Upper lobe of right lung (tissue), 1 donor: ENCODE results near the gene ECEL1. TPM values are rescaled to one million over a fixed set of nuclear protein-coding genes. Genes with fewer than 3 reads are reported as not detected.

Experiments used
- ATAC-seq: fragments of 200-7000 bp; cut with Tn5 transposase; one replicate; pipeline ENCODE4 v1.9.1; 2020; ENCODE audit warnings: mild to moderate bottlenecking, moderate library complexity
- DNase-seq: peaks from one replicate; pipeline ENCODE4 v3.0.0-alpha.2; 2020
- H3K27ac ChIP-seq: fragments of 200-600 bp; one replicate; pipeline ENCODE4 v1.8.0; 2022
- H3K27me3 ChIP-seq: fragments of 200-600 bp; one replicate; pipeline ENCODE4 v1.8.0; 2022; ENCODE audit warnings: mild to moderate bottlenecking
- H3K36me3 ChIP-seq: fragments of 200-600 bp; one replicate; pipeline ENCODE4 v1.8.0; 2022
- H3K4me1 ChIP-seq: fragments of 200-600 bp; one replicate; pipeline ENCODE4 v1.8.0; 2022
- H3K4me3 ChIP-seq: fragments of 200-600 bp; one replicate; pipeline ENCODE4 v1.8.0; 2022; ENCODE audit warnings: mild to moderate bottlenecking
- H3K9me3 ChIP-seq: fragments of 200-600 bp; one replicate; pipeline ENCODE4 v1.8.0; 2022
- CTCF ChIP-seq: fragments of 200-600 bp; IDR thresholded peaks from one replicate; pipeline ENCODE4 v1.8.0; 2022; ENCODE audit warnings: antibody characterized with exemption
- intact Hi-C: fragments of 100-400 bp; cut with DNase I; formaldehyde crosslinking; loops from one replicate; pipeline ENCODE4 v1.11.0; 2022
- total RNA-seq: library from RNA; stranded (reverse); fragmentation: NEBNext Ultra II Directional; extraction: Animal tissue kit (Norgen Biotek cat#: 25700); gene quantifications from one replicate; pipeline ENCODE4 v1.2.1, GENCODE V29; 2021
- donor health status: DM: no; HTN: yes; CAD: no; lungs with severe emphysema.

Gene ECEL1
- total RNA-seq, 1 donor from 2014 or later: not detected

- ATAC-seq (no peak), DNase-seq (no peak)
- H3K9me3 ChIP-seq: no peaks in the 10 kb centered on the region
- H3K4me3 ChIP-seq: no peak overlapping the region
- no peak for TF ChIP-seq CTCF
- no peak overlapping the region for H3K27ac ChIP-seq
- peaks cover 44% of the 10 kb centered on the region for H3K27me3 ChIP-seq
- H3K36me3 ChIP-seq: no peaks in the 10 kb centered on the region
- peaks cover 9% of the 10 kb centered on the region for H3K4me1 ChIP-seq
- intact Hi-C loops: no loop called here
These were observed 14.9 kb upstream of the ECEL1 start for GRCh38 chr2:232502511-232502910.

GRCh38 chr2:232501794-232502390 is 14.3 kb upstream of the ECEL1 start:
- no peaks in the 10 kb centered on the region for H3K36me3 ChIP-seq
- intact Hi-C loops: no loop called here
- no peak overlapping the region for H3K4me3 ChIP-seq
- DNase-seq (no peak), ATAC-seq (no peak)
- TF ChIP-seq CTCF: no peak
- H3K4me1 ChIP-seq: peaks cover 9% of the 10 kb centered on the region
- peaks cover 38% of the 10 kb centered on the region for H3K27me3 ChIP-seq
- H3K9me3 ChIP-seq: no peaks in the 10 kb centered on the region
- H3K27ac ChIP-seq: no peak overlapping the region

- H3K4me3 ChIP-seq: no peak overlapping the region
- intact Hi-C loops: no loop called here
- TF ChIP-seq CTCF: no peak
- H3K9me3 ChIP-seq: no peaks in the 10 kb centered on the region
- DNase-seq (no peak), ATAC-seq (no peak)
- H3K36me3 ChIP-seq: no peaks in the 10 kb centered on the region
- peaks cover 9% of the 10 kb centered on the region for H3K4me1 ChIP-seq
- H3K27ac ChIP-seq: no peak overlapping the region
- H3K27me3 ChIP-seq: peaks cover 33% of the 10 kb centered on the region
These were observed 13.7 kb upstream of the ECEL1 start for GRCh38 chr2:232501331-232501771.

- DNase-seq (no peak), ATAC-seq (no peak)
- intact Hi-C loops: no loop called here
- no peak overlapping the region for H3K4me3 ChIP-seq
- no peak overlapping the region for H3K27ac ChIP-seq
- no peaks in the 10 kb centered on the region for H3K36me3 ChIP-seq
- H3K4me1 ChIP-seq: peaks cover 6% of the 10 kb centered on the region
- H3K27me3 ChIP-seq: peaks cover 15% of the 10 kb centered on the region
- no peak for TF ChIP-seq CTCF
- no peaks in the 10 kb centered on the region for H3K9me3 ChIP-seq
These were observed 10.8 kb upstream of the ECEL1 start for GRCh38 chr2:232498452-232498851.

GRCh38 chr2:232497348-232497747 is 9.7 kb upstream of the ECEL1 start:
- no peak for TF ChIP-seq CTCF
- intact Hi-C loops: no loop called here

More at GRCh38 chr2:232497348-232497747, 9.7 kb upstream of the ECEL1 start:
- ATAC-seq (no peak), DNase-seq (no peak)
- Histone ChIP-seq H3K27me3 (peaks cover 7% of the 10 kb centered on the region), H3K4me1 (no peaks in the 10 kb centered on the region), H3K36me3 (no peaks in the 10 kb centered on the region), H3K9me3 (no peaks in the 10 kb centered on the region), H3K4me3 (no peak overlapping the region), H3K27ac (no peak overlapping the region)
